BJ (cell line): ENCODE measurements around the gene UMPS. TPM values are rescaled to one million over a fixed set of nuclear protein-coding genes. Genes with fewer than 3 reads are reported as not detected.
"Not testable (repeated sequence)": the region's sequence is repeated elsewhere in the genome, so short reads cannot be mapped to it uniquely, and the experiment has no call there.

Source experiments
- CTCF ChIA-PET: fragments of 350-600 bp; formaldehyde crosslinking; extraction: SDS; loops from one replicate; lab custom pipeline; 2021; ENCODE audit warnings: antibody characterized with exemption, inconsistent platforms; lab: Yijun Ruan, JAX
- POLR2A ChIA-PET: fragments of 300-600 bp; sonication (Branson Sonifier 250); formaldehyde crosslinking; extraction: SDS; loops from one replicate; lab custom pipeline; 2021; ENCODE audit warnings: antibody characterized with exemption; lab: Charles Lee
- DNase-seq: peaks from one replicate; pipeline ENCODE4 v3.0.0-alpha.2; 2011; ENCODE audit warnings: low read depth
- H3K27me3 ChIP-seq: 2 replicates; pipeline ENCODE4 v1.6.0; 2011; ENCODE audit warnings: low read length; ENCODE audit not compliant: control insufficient read depth, insufficient read depth
- H3K36me3 ChIP-seq: 2 replicates; pipeline ENCODE4 v1.5.1; 2011; ENCODE audit warnings: low read length; ENCODE audit not compliant: control insufficient read depth, insufficient read depth
- H3K4me3 ChIP-seq: 2 replicates; pipeline ENCODE4 v1.5.1; 2011; ENCODE audit warnings: low read depth, mild to moderate bottlenecking, control low read depth, low read length
- CTCF ChIP-seq: IDR thresholded peaks from 2 replicates; pipeline ENCODE4 v1.5.1; 2011; ENCODE audit warnings: low read depth, mild to moderate bottlenecking, control low read depth, inconsistent platforms, low read length, moderate library complexity; ENCODE audit not compliant: insufficient read depth
- polyA plus RNA-seq: library from polyadenylated mRNA; depleted of rRNA; stranded (reverse); fragments of >200 nt; gene quantifications from 2 replicates; pipeline ENCODE4 v1.2.3, GENCODE V29; 2011

UMPS gene
- polyA plus RNA-seq, 1 experiment: 23.4 TPM

DNA sequence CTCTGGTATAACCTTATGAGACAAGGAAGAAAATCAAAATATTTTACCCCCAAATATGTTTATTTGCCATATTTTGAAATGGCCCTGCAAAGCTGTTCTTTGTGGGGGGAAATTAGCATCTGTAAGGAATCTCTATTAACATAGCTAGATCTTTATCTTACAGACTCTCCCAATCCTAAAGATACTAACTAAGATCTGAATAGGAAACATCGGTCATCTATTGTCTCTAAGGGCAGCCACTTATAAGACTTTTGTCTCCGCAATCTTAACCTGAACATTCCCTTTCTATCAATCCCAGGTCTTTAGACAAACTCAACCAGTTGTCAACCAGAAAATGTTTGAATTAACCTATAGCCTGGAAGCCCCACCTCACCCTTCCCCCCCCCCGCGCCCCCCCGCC lies 21.2 kb downstream of the UMPS start:
- DNase-seq: no peak
- no peaks in the 10 kb centered on the region for H3K27me3 ChIP-seq
- no peaks in the 10 kb centered on the region for H3K36me3 ChIP-seq
- H3K4me3 ChIP-seq: no peak overlapping the region
- ChIA-PET CTCF (no interaction called here), POLR2A (no interaction called here)
- no peak for TF ChIP-seq CTCF

DNA sequence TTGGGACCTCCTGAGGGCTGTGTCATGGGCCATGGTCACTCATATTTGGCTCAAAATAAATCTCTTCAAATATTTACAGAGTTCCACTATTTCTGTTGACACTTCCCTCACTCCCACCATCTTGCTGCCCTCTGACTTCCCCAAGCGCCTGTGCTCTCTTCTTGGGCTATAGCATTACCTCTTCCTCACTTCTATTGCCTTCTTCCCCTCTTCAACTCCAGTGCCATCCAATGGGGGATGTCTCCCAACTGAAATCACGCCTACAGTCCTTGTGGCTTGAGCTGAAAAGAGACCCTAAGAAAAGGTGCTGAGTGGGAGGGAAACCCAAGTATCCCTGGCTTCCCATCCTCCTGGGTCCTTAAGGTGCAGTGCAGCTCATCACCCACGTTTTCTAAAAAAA lies 21.8 kb downstream of the UMPS start:
- DNase-seq: no peak
- Histone ChIP-seq H3K4me3 (no peak overlapping the region), H3K36me3 (no peaks in the 10 kb centered on the region), H3K27me3 (no peaks in the 10 kb centered on the region)
- TF ChIP-seq CTCF: no peak
- ChIA-PET CTCF (no interaction called here), POLR2A (no interaction called here)

GRCh38 chr3:124757926-124758325 lies 27.7 kb downstream of the UMPS start:
- not testable (repeated sequence) for H3K27me3 ChIP-seq, DNase-seq, H3K4me3 ChIP-seq, H3K36me3 ChIP-seq
- ChIA-PET CTCF (interaction anchor here (0.6 to 10.4 kb wide), 2 partner anchors 126 to 146 kb away, joined by 3 to 223 read pairs; no protein-coding TSS in a partner anchor), POLR2A (interaction anchor here (0.5 kb wide), 1 partner anchor 19 kb away, joined by 3 read pairs; no protein-coding TSS in a partner anchor)

DNA sequence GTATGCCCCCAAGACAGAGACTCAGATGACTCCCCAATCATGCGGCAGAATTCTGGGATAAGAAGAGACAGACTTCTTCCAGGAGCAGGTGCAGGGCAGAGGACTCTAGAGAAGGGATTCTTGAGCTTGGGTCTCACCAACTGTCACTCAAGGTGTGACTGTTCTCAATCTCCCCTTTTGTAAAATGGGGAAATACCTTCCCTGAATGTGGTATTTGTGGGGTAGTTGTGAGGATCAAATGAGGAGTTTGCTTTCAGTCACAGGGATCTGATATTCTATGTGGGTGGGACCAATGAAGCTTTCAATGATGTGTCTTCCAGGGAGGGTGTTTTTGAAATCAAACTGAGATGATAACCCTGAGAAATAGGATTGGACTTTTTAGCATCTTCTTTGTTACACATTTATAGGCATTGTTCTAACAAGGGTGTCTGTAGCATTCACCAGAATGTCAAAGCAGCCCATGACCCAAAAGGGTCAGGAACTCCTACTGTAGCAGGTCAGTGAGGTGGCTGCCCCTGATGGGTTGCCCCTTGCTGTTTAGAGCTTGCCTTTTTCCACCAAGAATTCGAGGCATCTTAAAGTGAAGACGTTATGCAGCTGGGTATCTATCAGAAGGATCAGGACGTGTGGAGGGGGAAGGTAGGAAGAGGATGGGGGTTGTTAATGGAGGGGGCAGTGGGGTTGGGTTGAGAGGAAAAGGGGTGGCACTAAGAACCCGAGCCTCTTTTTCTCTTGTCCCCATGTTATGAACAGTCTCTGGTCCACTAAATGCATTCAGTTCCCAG lies 28.8 kb downstream of the UMPS start:
- ChIA-PET CTCF (interaction anchor here (0.6 to 10.4 kb wide), 9 partner anchors 28 to 681 kb away, joined by 3 to 223 read pairs (median 5); partner anchors contain the start of gene ITGB5), POLR2A (no interaction called here)

GRCh38 chr3:124759666-124760401 lies 29.6 kb downstream of the UMPS start:
- ChIA-PET CTCF (interaction anchor here (1.2 to 10.4 kb wide), 18 partner anchors 12 to 825 kb away, joined by 3 to 223 read pairs (median 6); partner anchors contain the start of gene ITGB5), POLR2A (no interaction called here)
- Histone ChIP-seq H3K36me3 (peaks cover 11% of the 10 kb centered on the region), H3K27me3 (no peaks in the 10 kb centered on the region), H3K4me3 (no peak overlapping the region)
- DNase-seq: no peak
- TF ChIP-seq CTCF: no peak

More for the DNA sequence above, 28.8 kb downstream of the UMPS start:
- Histone ChIP-seq H3K27me3 (no peaks in the 10 kb centered on the region), H3K36me3 (peaks cover 6% of the 10 kb centered on the region), H3K4me3 (no peak overlapping the region)
- TF ChIP-seq CTCF: no peak
- no peak for DNase-seq
